Naive thymus-derived CD4-positive, alpha-beta T cell (primary cell): ENCODE results near the gene ARRDC3. TPM values are rescaled to one million over a fixed set of nuclear protein-coding genes. Genes with fewer than 3 reads are reported as not detected.

Experiments used
- ATAC-seq: fragments of 150-1000 bp; cut with Tn5 transposase; 2 replicates; pipeline ENCODE4 v1.10.0; 2021; ENCODE audit warnings: mild to moderate bottlenecking, moderate library complexity
- CTCF ChIA-PET: fragments of 350-600 bp; sonication (Branson Sonifier 250); formaldehyde crosslinking; loops from one replicate; lab custom pipeline; 2021; ENCODE audit warnings: antibody characterized with exemption; lab: Charles Lee
- POLR2A ChIA-PET: fragments of 350-600 bp; sonication (Branson Sonifier 250); formaldehyde crosslinking; loops from one replicate; lab custom pipeline; 2021; ENCODE audit warnings: antibody characterized with exemption, inconsistent platforms; lab: Charles Lee
- DNase-seq, 9 donors: peaks; one replicate each; pipeline versions ENCODE4 v3.0.0 to v3.0.0-alpha.2; 2020 to 2022; ENCODE audit warnings: mixed read lengths in 1 of 9
- H3K27ac ChIP-seq: one replicate; pipeline ENCODE4 v1.7.0; 2013; ENCODE audit warnings: mild to moderate bottlenecking, low read depth, low read length, moderate library complexity
- H3K27me3 ChIP-seq, 2 donors: one replicate each; pipeline ENCODE4 v1.7.0; 2013; ENCODE audit warnings: low read length in 2 of 2, mild to moderate bottlenecking in 2 of 2, moderate library complexity in 2 of 2; ENCODE audit not compliant: control insufficient read depth in 2 of 2, insufficient read depth in 2 of 2
- H3K36me3 ChIP-seq, 3 experiments: 1 replicate in 2 of 3; 2 replicates in 1 of 3; pipeline ENCODE4 v1.7.0; 2013; ENCODE audit warnings: low read length in 3 of 3, mild to moderate bottlenecking in 3 of 3, moderate library complexity in 1 of 3; ENCODE audit not compliant: insufficient read depth in 3 of 3, control insufficient read depth in 2 of 3
- H3K4me1 ChIP-seq, 2 donors: one replicate each; pipeline ENCODE4 v1.7.0; 2013; ENCODE audit warnings: low read length in 2 of 2, mild to moderate bottlenecking in 2 of 2, moderate library complexity in 1 of 2; ENCODE audit not compliant: control insufficient read depth in 2 of 2, insufficient read depth in 2 of 2
- H3K4me3 ChIP-seq: 2 replicates; pipeline ENCODE4 v1.7.0; 2013; ENCODE audit warnings: mild to moderate bottlenecking, low read length
- H3K9me3 ChIP-seq, 3 experiments: 1 replicate in 2 of 3; 2 replicates in 1 of 3; pipeline ENCODE4 v1.7.0; 2013; ENCODE audit warnings: low read length in 3 of 3; ENCODE audit not compliant: control insufficient read depth in 2 of 3
- H3K27ac Mint-ChIP-seq, 9 donors: one replicate each; pipeline ENCODE4 v1.8.0; 2020 to 2022; ENCODE audit warnings: mixed read lengths in 9 of 9, mild to moderate bottlenecking in 8 of 9, moderate library complexity in 5 of 9, inconsistent platforms in 2 of 9
- H3K27me3 Mint-ChIP-seq, 5 donors: one replicate each; pipeline ENCODE4 v1.8.0; 2021 to 2022; ENCODE audit warnings: mixed read lengths in 5 of 5, mild to moderate bottlenecking in 1 of 5
- H3K36me3 Mint-ChIP-seq, 5 donors: one replicate each; pipeline ENCODE4 v1.8.0; 2020 to 2022; ENCODE audit warnings: mixed read lengths in 5 of 5, mild to moderate bottlenecking in 3 of 5, inconsistent platforms in 1 of 5
- H3K4me1 Mint-ChIP-seq, 7 donors: one replicate each; pipeline ENCODE4 v1.8.0; 2020 to 2022; ENCODE audit warnings: mixed read lengths in 7 of 7, mild to moderate bottlenecking in 3 of 7, inconsistent platforms in 1 of 7
- H3K4me3 Mint-ChIP-seq, 10 donors: one replicate each; pipeline ENCODE4 v1.8.0; 2020 to 2022; ENCODE audit warnings: mild to moderate bottlenecking in 10 of 10, mixed read lengths in 10 of 10, moderate library complexity in 6 of 10, inconsistent platforms in 2 of 10
- H3K9me3 Mint-ChIP-seq, 11 donors: one replicate each; pipeline ENCODE4 v1.8.0; 2020 to 2022; ENCODE audit warnings: mixed read lengths in 11 of 11, mild to moderate bottlenecking in 4 of 11, inconsistent platforms in 1 of 11, moderate library complexity in 1 of 11
- intact Hi-C, 2 donors: fragments of 100-400 bp; cut with micrococcal nuclease; formaldehyde crosslinking; loops; one replicate each; pipeline ENCODE4 v1.15.1; 2023
- polyA plus RNA-seq, 2 donors: library from polyadenylated mRNA; unstranded; fragments of 300-500 nt; fragmentation: Illumina TruSeq; gene quantifications; one replicate each; pipeline ENCODE4 v1.2.3, GENCODE V29; 2021
- total RNA-seq, 6 experiments: library from RNA in 5 of 6; stranded (reverse) in 5 of 6; gene quantifications; 1 replicate in 5 of 6; 2 replicates in 1 of 6; pipeline ENCODE4 v1.2.3 and lab custom pipeline; 2021 to 2026

ARRDC3 gene
- total and polyA plus RNA-seq, 7 experiments from 2014 or later: 29.8 to 256 (median 168) TPM

GRCh38 chr5:91419571-91420537, 36.7 kb upstream of the ARRDC3 start:
- no peaks in the 10 kb centered on the region for H3K9me3 Mint-ChIP-seq
- H3K4me1 Mint-ChIP-seq: peaks cover 0 to 30% (median 20%) of the 10 kb centered on the region in 7 donors
- no peak overlapping the region for H3K4me3 ChIP-seq
- no peaks in the 10 kb centered on the region for H3K36me3 Mint-ChIP-seq
- H3K27ac ChIP-seq: no peak overlapping the region
- peak overlapping the region in 1 of 10 donors; percentile 15 for H3K4me3 Mint-ChIP-seq
- H3K9me3 ChIP-seq: no peaks in the 10 kb centered on the region
- no peak overlapping the region for H3K27ac Mint-ChIP-seq
- no peaks in the 10 kb centered on the region for H3K27me3 ChIP-seq
- ChIA-PET CTCF (interaction anchor here (0.6 to 6.2 kb wide), 30 partner anchors 9 to 1781 kb away, joined by 3 to 65 read pairs (median 4); partner anchors contain the start of gene ARRDC3), POLR2A (interaction anchor here (0.9 to 1.2 kb wide), 3 partner anchors 34 to 39 kb away, joined by 5 to 8 read pairs (median 6); partner anchors contain the start of gene ARRDC3)
- no peaks in the 10 kb centered on the region for H3K36me3 ChIP-seq
- ATAC-seq (peak; percentile 60), DNase-seq (peak; percentile 40 to 72 (median 58))
- intact Hi-C loops: loop anchor here (1.0 to 2.0 kb wide), 9 partner anchors 35 to 981 kb away; no protein-coding TSS in a partner anchor
- no peaks in the 10 kb centered on the region for H3K4me1 ChIP-seq
- peaks cover 0 to 5% (median 0%) of the 10 kb centered on the region in 5 donors for H3K27me3 Mint-ChIP-seq

- intact Hi-C loops: loop anchor here (1.0 to 2.0 kb wide), 9 partner anchors 34 to 980 kb away; no protein-coding TSS in a partner anchor
- Histone ChIP-seq H3K27ac (no peak overlapping the region), H3K27me3 (no peaks in the 10 kb centered on the region), H3K36me3 (no peaks in the 10 kb centered on the region), H3K4me1 (no peaks in the 10 kb centered on the region), H3K4me3 (no peak overlapping the region), H3K9me3 (no peaks in the 10 kb centered on the region)
- no peak overlapping the region for H3K27ac Mint-ChIP-seq
- H3K36me3 Mint-ChIP-seq: no peaks in the 10 kb centered on the region
- no peaks in the 10 kb centered on the region for H3K9me3 Mint-ChIP-seq
- ChIA-PET POLR2A (interaction anchor here (0.9 to 1.2 kb wide), 3 partner anchors 33 to 38 kb away, joined by 5 to 8 read pairs (median 6); partner anchors contain the start of gene ARRDC3), CTCF (interaction anchor here (0.6 to 6.2 kb wide), 27 partner anchors 9 to 1781 kb away, joined by 3 to 65 read pairs (median 4); partner anchors contain the start of gene ARRDC3)
- DNase-seq: no peak
- peak overlapping the region in 1 of 10 donors; percentile 15 for H3K4me3 Mint-ChIP-seq
- H3K27me3 Mint-ChIP-seq: peaks cover 0 to 6% (median 0%) of the 10 kb centered on the region in 5 donors
- no peak for ATAC-seq
- H3K4me1 Mint-ChIP-seq: peaks cover 0 to 30% (median 20%) of the 10 kb centered on the region in 7 donors
Measured at GRCh38 chr5:91419136-91419535, 36.0 kb upstream of the ARRDC3 start.

GRCh38 chr5:91418158-91418557, 35.0 kb upstream of the ARRDC3 start:
- DNase-seq (no peak), ATAC-seq (no peak)
- Mint-ChIP-seq H3K4me3 (no peak overlapping the region), H3K9me3 (no peaks in the 10 kb centered on the region), H3K27me3 (peaks cover 0 to 7% (median 0%) of the 10 kb centered on the region in 5 donors), H3K36me3 (no peaks in the 10 kb centered on the region), H3K27ac (no peak overlapping the region), H3K4me1 (peaks cover 0 to 30% (median 20%) of the 10 kb centered on the region in 7 donors)
- no peaks in the 10 kb centered on the region for H3K27me3 ChIP-seq
- H3K4me1 ChIP-seq: no peaks in the 10 kb centered on the region
- ChIA-PET POLR2A (interaction anchor here (1.6 kb wide), 1 partner anchor 35 kb away, joined by 5 read pairs; the partner anchor contains the start of gene ARRDC3), CTCF (interaction anchor here (0.7 to 6.2 kb wide), 7 partner anchors 15 to 1921 kb away, joined by 3 to 65 read pairs (median 4); partner anchors contain the start of gene ARRDC3)
- H3K9me3 ChIP-seq: no peaks in the 10 kb centered on the region
- no peaks in the 10 kb centered on the region for H3K36me3 ChIP-seq
- no peak overlapping the region for H3K27ac ChIP-seq
- intact Hi-C loops: loop anchor here in 1 of 2 donors (2.0 kb wide), 1 partner anchor 615 kb away; no protein-coding TSS in a partner anchor
- H3K4me3 ChIP-seq: no peak overlapping the region

- H3K27me3 ChIP-seq: no peaks in the 10 kb centered on the region
- H3K9me3 ChIP-seq: no peaks in the 10 kb centered on the region
- no peak overlapping the region for H3K4me3 Mint-ChIP-seq
- H3K27me3 Mint-ChIP-seq: peaks cover 0 to 7% (median 0%) of the 10 kb centered on the region in 5 donors
- ChIA-PET POLR2A (interaction anchor here (1.6 kb wide), 1 partner anchor 34 kb away, joined by 5 read pairs; the partner anchor contains the start of gene ARRDC3), CTCF (interaction anchor here (0.7 to 6.2 kb wide), 7 partner anchors 16 to 1922 kb away, joined by 3 to 65 read pairs (median 4); partner anchors contain the start of gene ARRDC3)
- H3K4me1 ChIP-seq: no peaks in the 10 kb centered on the region
- no peak for ATAC-seq
- no peaks in the 10 kb centered on the region for H3K36me3 Mint-ChIP-seq
- no peak overlapping the region for H3K27ac ChIP-seq
- H3K36me3 ChIP-seq: no peaks in the 10 kb centered on the region
- no peaks in the 10 kb centered on the region for H3K9me3 Mint-ChIP-seq
- H3K4me1 Mint-ChIP-seq: peaks cover 0 to 21% (median 16%) of the 10 kb centered on the region in 7 donors
- no peak for DNase-seq
- H3K27ac Mint-ChIP-seq: peak overlapping the region in 1 of 9 donors; percentile 46
- no peak overlapping the region for H3K4me3 ChIP-seq
- intact Hi-C loops: no loop called here
Measured at GRCh38 chr5:91417219-91417618, 34.1 kb upstream of the ARRDC3 start.

- ChIA-PET POLR2A (interaction anchor here (1.6 kb wide), 1 partner anchor 33 kb away, joined by 5 read pairs; the partner anchor contains the start of gene ARRDC3), CTCF (no interaction called here)
- ATAC-seq (no peak), DNase-seq (no peak)
- no peak overlapping the region for H3K27ac ChIP-seq
- Mint-ChIP-seq H3K27ac (no peak overlapping the region), H3K36me3 (no peaks in the 10 kb centered on the region), H3K4me3 (no peak overlapping the region), H3K27me3 (peaks cover 0 to 7% (median 0%) of the 10 kb centered on the region in 5 donors), H3K4me1 (peaks cover 0 to 14% (median 9%) of the 10 kb centered on the region in 7 donors), H3K9me3 (no peaks in the 10 kb centered on the region)
- no peaks in the 10 kb centered on the region for H3K9me3 ChIP-seq
- no peak overlapping the region for H3K4me3 ChIP-seq
- intact Hi-C loops: no loop called here
- no peaks in the 10 kb centered on the region for H3K36me3 ChIP-seq
- no peaks in the 10 kb centered on the region for H3K4me1 ChIP-seq
- no peaks in the 10 kb centered on the region for H3K27me3 ChIP-seq
Measured at GRCh38 chr5:91416491-91416890, 33.4 kb upstream of the ARRDC3 start.

GRCh38 chr5:91409304-91409703, 26.2 kb upstream of the ARRDC3 start:
- ChIA-PET POLR2A (no interaction called here), CTCF (interaction anchor here (1.0 kb wide), 1 partner anchor 10 kb away, joined by 3 read pairs; no protein-coding TSS in a partner anchor)
- Mint-ChIP-seq H3K27ac (no peak overlapping the region), H3K9me3 (no peaks in the 10 kb centered on the region), H3K4me3 (no peak overlapping the region), H3K4me1 (peaks cover 0 to 4% (median 0%) of the 10 kb centered on the region in 7 donors), H3K36me3 (peaks cover 0 to 4% (median 0%) of the 10 kb centered on the region in 5 donors), H3K27me3 (peaks cover 0 to 4% (median 0%) of the 10 kb centered on the region in 5 donors)
- intact Hi-C loops: loop anchor here in 1 of 2 donors (5.0 kb wide), 1 partner anchor 537 kb away; no protein-coding TSS in a partner anchor
- Histone ChIP-seq H3K4me1 (no peaks in the 10 kb centered on the region), H3K27ac (no peak overlapping the region), H3K27me3 (no peaks in the 10 kb centered on the region), H3K36me3 (no peaks in the 10 kb centered on the region), H3K9me3 (no peaks in the 10 kb centered on the region), H3K4me3 (no peak overlapping the region)
- no peak for ATAC-seq
- no peak for DNase-seq
